ENCODE data around the gene VPS45. TPM values are rescaled to one million over a fixed set of nuclear protein-coding genes. Genes with fewer than 3 reads are reported as not detected.
A peak's percentile ranks its signal among the peaks of the same experiment; 100 is the strongest.
"Not testable (repeated sequence)": the region's sequence is repeated elsewhere in the genome, so short reads cannot be mapped to it uniquely, and the experiment has no call there.

Gene VPS45
- total RNA-seq, 4 donors from 2014 or later, result 32.6 to 41.2 (median 37.1) TPM

GRCh38 chr1:150127868-150128267 is 60.3 kb downstream of the VPS45 start:
- Histone ChIP-seq H3K27ac (no peak overlapping the region), H3K4me1 (no peaks in the 10 kb centered on the region), H3K9me3 (no peaks in the 10 kb centered on the region), H3K27me3 (no peaks in the 10 kb centered on the region), H3K4me3 (no peak overlapping the region), H3K36me3 (peaks cover 0 to 23% (median 0%) of the 10 kb centered on the region in 3 donors)
- DNase-seq (ENCODE audit: low spot score in 2 of 2), result no peak
- WGBS, 2 donors, result 85 to 90% methylated on average over 7 of the region's 7 CpGs
- TF ChIP-seq POLR2A (IDR thresholded peaks at IDR 0.05) (no peak), EP300 (IDR thresholded peaks at IDR 0.05) (no peak), CTCF (IDR thresholded peaks at IDR 0.05) (no peak)

DNA sequence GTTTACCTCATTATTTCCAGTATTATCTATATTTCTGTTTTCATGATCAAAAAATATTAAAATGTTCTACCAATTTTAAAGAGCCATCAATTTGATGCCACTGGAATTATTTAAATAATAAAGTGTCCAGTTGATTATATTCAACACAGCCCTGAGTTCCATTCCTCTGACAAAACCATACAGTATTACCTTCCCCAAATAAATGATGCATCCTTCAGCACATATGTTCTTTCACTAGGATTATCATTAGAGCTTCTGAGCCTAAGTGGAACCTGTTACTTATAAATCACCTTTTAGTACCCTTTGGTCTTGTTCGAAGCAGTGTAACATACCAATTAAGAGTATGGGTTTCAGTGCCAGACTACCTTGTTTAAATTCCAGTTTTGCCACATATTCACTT is 64.8 kb downstream of the VPS45 start:
- 70 to 84% methylated on average over 1 of the region's 1 CpG for WGBS, 2 donors
- no peak for DNase-seq (ENCODE audit: low spot score in 2 of 2)
- TF ChIP-seq POLR2A (IDR thresholded peaks at IDR 0.05) (no peak), EP300 (IDR thresholded peaks at IDR 0.05) (no peak), CTCF (IDR thresholded peaks at IDR 0.05) (no peak)
- H3K4me1 ChIP-seq, result no peaks in the 10 kb centered on the region
- no peak overlapping the region for H3K4me3 ChIP-seq
- no peaks in the 10 kb centered on the region for H3K27me3 ChIP-seq
- H3K27ac ChIP-seq, result no peak overlapping the region
- no peaks in the 10 kb centered on the region for H3K9me3 ChIP-seq
- H3K36me3 ChIP-seq, result no peaks in the 10 kb centered on the region

DNA sequence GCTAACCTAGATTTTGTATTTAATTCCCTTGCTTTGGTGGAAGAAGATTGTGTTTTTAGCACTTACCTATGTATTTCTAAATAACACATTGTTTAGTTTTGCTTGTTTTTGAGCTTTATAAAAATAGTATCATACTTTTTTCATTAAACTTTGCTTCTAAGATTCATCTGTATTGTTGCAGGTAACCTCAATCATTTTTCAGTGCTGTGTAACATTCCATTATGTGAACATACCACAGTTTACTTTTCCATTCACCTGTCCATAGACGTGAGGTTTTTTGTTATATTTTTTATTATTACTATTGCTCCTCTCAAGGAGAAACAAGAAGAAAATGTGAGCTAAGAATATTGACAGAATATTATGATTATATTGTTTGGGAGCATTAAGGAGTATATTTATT is 67.0 kb downstream of the VPS45 start:
- DNase-seq (ENCODE audit: low spot score in 2 of 2), result no peak

DNA sequence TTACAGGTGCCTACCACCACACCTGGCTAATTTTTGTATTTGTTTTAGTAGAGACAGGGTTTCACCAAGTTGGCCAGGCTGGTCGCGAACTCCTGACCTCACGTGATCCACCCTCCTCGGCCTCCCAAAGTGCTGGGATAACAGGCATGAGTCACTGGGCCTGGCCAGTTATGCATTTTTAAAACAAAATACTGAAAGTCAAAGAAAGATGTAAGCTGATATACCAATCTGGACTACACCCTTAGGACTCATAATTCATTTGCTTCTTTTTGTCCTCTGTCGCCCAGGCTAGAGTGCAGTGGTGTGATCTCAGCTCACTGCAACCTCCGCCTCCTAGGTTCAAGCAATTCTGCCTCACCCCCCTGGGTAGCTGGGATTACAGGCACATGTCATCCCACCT is 67.8 kb downstream of the VPS45 start:
- H3K36me3 ChIP-seq; H3K9me3 ChIP-seq; H3K4me1 ChIP-seq; H3K27me3 ChIP-seq; H3K27ac ChIP-seq; DNase-seq (ENCODE audit: low spot score in 2 of 2); H3K4me3 ChIP-seq: not testable (repeated sequence)
- 87 to 88% methylated on average over 6 of the region's 6 CpGs for WGBS, 2 donors

More for the DNA sequence above, 67.0 kb downstream of the VPS45 start:
- no peaks in the 10 kb centered on the region for H3K4me1 ChIP-seq
- H3K27ac ChIP-seq, result no peak overlapping the region
- H3K27me3 ChIP-seq, result no peaks in the 10 kb centered on the region
- H3K36me3 ChIP-seq, result peaks cover 0 to 3% (median 0%) of the 10 kb centered on the region in 3 donors
- WGBS, 2 donors, result 92 to 95% methylated on average over 1 of the region's 1 CpG
- no peak overlapping the region for H3K4me3 ChIP-seq
- H3K9me3 ChIP-seq, result no peaks in the 10 kb centered on the region
- TF ChIP-seq CTCF (IDR thresholded peaks at IDR 0.05) (no peak), EP300 (IDR thresholded peaks at IDR 0.05) (no peak), POLR2A (IDR thresholded peaks at IDR 0.05) (no peak)

DNA sequence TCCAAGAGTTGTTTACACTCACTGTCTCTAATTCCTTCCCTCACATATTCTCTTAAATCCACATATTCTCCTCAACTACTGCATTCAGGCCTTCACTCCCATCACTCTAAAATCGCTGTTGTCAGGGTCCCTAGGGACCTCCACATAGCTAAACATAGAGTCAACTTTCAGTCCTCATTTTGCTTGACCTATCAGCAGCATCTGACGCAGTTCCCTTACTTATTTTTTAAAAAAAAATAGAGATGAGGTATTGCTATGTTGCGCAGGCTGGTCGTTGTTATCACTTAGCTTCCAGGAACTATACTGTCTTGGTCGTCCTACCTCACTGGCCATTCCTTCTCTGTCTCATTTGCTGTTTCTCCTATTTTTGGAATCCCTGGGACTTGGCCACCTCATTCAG is 70.5 kb downstream of the VPS45 start:
- H3K4me3 ChIP-seq, result no peak overlapping the region
- 75 to 82% methylated on average over 5 of the region's 5 CpGs for WGBS, 2 donors
- DNase-seq (ENCODE audit: low spot score in 2 of 2), result no peak
- TF ChIP-seq EP300 (IDR thresholded peaks at IDR 0.05) (peak in 1 of 2 donors; percentile 13), CTCF (IDR thresholded peaks at IDR 0.05) (no peak)
- H3K27ac ChIP-seq, result peak overlapping the region in 1 of 4 donors; percentile 17
- no peaks in the 10 kb centered on the region for H3K27me3 ChIP-seq
- H3K36me3 ChIP-seq, result peaks cover 0 to 5% (median 0%) of the 10 kb centered on the region in 3 donors
- no peaks in the 10 kb centered on the region for H3K9me3 ChIP-seq
- H3K4me1 ChIP-seq, result no peaks in the 10 kb centered on the region

GRCh38 chr1:150141452-150141851 is 73.9 kb downstream of the VPS45 start:
- TF ChIP-seq EP300 (IDR thresholded peaks at IDR 0.05), result no peak
- Histone ChIP-seq H3K9me3 (no peaks in the 10 kb centered on the region), H3K36me3 (peaks cover 0 to 5% (median 0%) of the 10 kb centered on the region in 3 donors), H3K4me1 (no peaks in the 10 kb centered on the region), H3K4me3 (no peak overlapping the region), H3K27me3 (no peaks in the 10 kb centered on the region), H3K27ac (no peak overlapping the region)
- DNase-seq (ENCODE audit: low spot score in 2 of 2), result no peak

Measured in tibial nerve (tissue), 4 donors.